Naive thymus-derived CD4-positive, alpha-beta T cell (primary cell): ENCODE results near the gene NTRK2. TPM values are rescaled to one million over a fixed set of nuclear protein-coding genes. Genes with fewer than 3 reads are reported as not detected.

Experiments
- ATAC-seq: fragments of 150-1000 bp; cut with Tn5 transposase; 2 replicates; pipeline ENCODE4 v1.10.0; 2021; ENCODE audit warnings: mild to moderate bottlenecking, moderate library complexity
- CTCF ChIA-PET: fragments of 350-600 bp; sonication (Branson Sonifier 250); formaldehyde crosslinking; loops from one replicate; lab custom pipeline; 2021; ENCODE audit warnings: antibody characterized with exemption; lab: Charles Lee
- POLR2A ChIA-PET: fragments of 350-600 bp; sonication (Branson Sonifier 250); formaldehyde crosslinking; loops from one replicate; lab custom pipeline; 2021; ENCODE audit warnings: antibody characterized with exemption, inconsistent platforms; lab: Charles Lee
- DNase-seq, 9 donors: peaks; one replicate each; pipeline versions ENCODE4 v3.0.0 to v3.0.0-alpha.2; 2020 to 2022; ENCODE audit warnings: mixed read lengths in 1 of 9
- H3K27ac ChIP-seq: one replicate; pipeline ENCODE4 v1.7.0; 2013; ENCODE audit warnings: mild to moderate bottlenecking, low read depth, low read length, moderate library complexity
- H3K27me3 ChIP-seq, 2 donors: one replicate each; pipeline ENCODE4 v1.7.0; 2013; ENCODE audit warnings: low read length in 2 of 2, mild to moderate bottlenecking in 2 of 2, moderate library complexity in 2 of 2; ENCODE audit not compliant: control insufficient read depth in 2 of 2, insufficient read depth in 2 of 2
- H3K36me3 ChIP-seq, 3 experiments: 1 replicate in 2 of 3; 2 replicates in 1 of 3; pipeline ENCODE4 v1.7.0; 2013; ENCODE audit warnings: low read length in 3 of 3, mild to moderate bottlenecking in 3 of 3, moderate library complexity in 1 of 3; ENCODE audit not compliant: insufficient read depth in 3 of 3, control insufficient read depth in 2 of 3
- H3K4me1 ChIP-seq, 2 donors: one replicate each; pipeline ENCODE4 v1.7.0; 2013; ENCODE audit warnings: low read length in 2 of 2, mild to moderate bottlenecking in 2 of 2, moderate library complexity in 1 of 2; ENCODE audit not compliant: control insufficient read depth in 2 of 2, insufficient read depth in 2 of 2
- H3K4me3 ChIP-seq: 2 replicates; pipeline ENCODE4 v1.7.0; 2013; ENCODE audit warnings: mild to moderate bottlenecking, low read length
- H3K9me3 ChIP-seq, 3 experiments: 1 replicate in 2 of 3; 2 replicates in 1 of 3; pipeline ENCODE4 v1.7.0; 2013; ENCODE audit warnings: low read length in 3 of 3; ENCODE audit not compliant: control insufficient read depth in 2 of 3
- H3K27ac Mint-ChIP-seq, 9 donors: one replicate each; pipeline ENCODE4 v1.8.0; 2020 to 2022; ENCODE audit warnings: mixed read lengths in 9 of 9, mild to moderate bottlenecking in 8 of 9, moderate library complexity in 5 of 9, inconsistent platforms in 2 of 9
- H3K27me3 Mint-ChIP-seq, 5 donors: one replicate each; pipeline ENCODE4 v1.8.0; 2021 to 2022; ENCODE audit warnings: mixed read lengths in 5 of 5, mild to moderate bottlenecking in 1 of 5
- H3K36me3 Mint-ChIP-seq, 5 donors: one replicate each; pipeline ENCODE4 v1.8.0; 2020 to 2022; ENCODE audit warnings: mixed read lengths in 5 of 5, mild to moderate bottlenecking in 3 of 5, inconsistent platforms in 1 of 5
- H3K4me1 Mint-ChIP-seq, 7 donors: one replicate each; pipeline ENCODE4 v1.8.0; 2020 to 2022; ENCODE audit warnings: mixed read lengths in 7 of 7, mild to moderate bottlenecking in 3 of 7, inconsistent platforms in 1 of 7
- H3K4me3 Mint-ChIP-seq, 10 donors: one replicate each; pipeline ENCODE4 v1.8.0; 2020 to 2022; ENCODE audit warnings: mild to moderate bottlenecking in 10 of 10, mixed read lengths in 10 of 10, moderate library complexity in 6 of 10, inconsistent platforms in 2 of 10
- H3K9me3 Mint-ChIP-seq, 11 donors: one replicate each; pipeline ENCODE4 v1.8.0; 2020 to 2022; ENCODE audit warnings: mixed read lengths in 11 of 11, mild to moderate bottlenecking in 4 of 11, inconsistent platforms in 1 of 11, moderate library complexity in 1 of 11
- intact Hi-C, 2 donors: fragments of 100-400 bp; cut with micrococcal nuclease; formaldehyde crosslinking; loops; one replicate each; pipeline ENCODE4 v1.15.1; 2023
- polyA plus RNA-seq, 2 donors: library from polyadenylated mRNA; unstranded; fragments of 300-500 nt; fragmentation: Illumina TruSeq; gene quantifications; one replicate each; pipeline ENCODE4 v1.2.3, GENCODE V29; 2021
- total RNA-seq, 6 experiments: library from RNA in 5 of 6; stranded (reverse) in 5 of 6; gene quantifications; 1 replicate in 5 of 6; 2 replicates in 1 of 6; pipeline ENCODE4 v1.2.3 and lab custom pipeline; 2021 to 2026

The NTRK2 gene
- total and polyA plus RNA-seq, 7 experiments from 2014 or later = 0.07 to 1.2 TPM; not detected in 5

- peaks cover 6 to 28% (median 13%) of the 10 kb centered on the region in 5 donors for H3K27me3 Mint-ChIP-seq
- no peaks in the 10 kb centered on the region for H3K9me3 ChIP-seq
- H3K36me3 ChIP-seq = no peaks in the 10 kb centered on the region
- no peak overlapping the region for H3K27ac ChIP-seq
- H3K4me3 Mint-ChIP-seq = no peak overlapping the region
- H3K9me3 Mint-ChIP-seq = no peaks in the 10 kb centered on the region
- H3K4me1 ChIP-seq = no peaks in the 10 kb centered on the region
- ATAC-seq = no peak
- ChIA-PET POLR2A (no interaction called here), CTCF (no interaction called here)
- H3K4me1 Mint-ChIP-seq = peaks cover 0 to 13% (median 0%) of the 10 kb centered on the region in 7 donors
- no peak overlapping the region for H3K27ac Mint-ChIP-seq
- H3K27me3 ChIP-seq = no peaks in the 10 kb centered on the region
- intact Hi-C loops = no loop called here
- no peak for DNase-seq
- peaks cover 0 to 2% (median 0%) of the 10 kb centered on the region in 5 donors for H3K36me3 Mint-ChIP-seq
- no peak overlapping the region for H3K4me3 ChIP-seq
Observed at GRCh38 chr9:84705128-84705527, 35.6 kb downstream of the NTRK2 start.

- Histone ChIP-seq H3K27me3 (no peaks in the 10 kb centered on the region), H3K27ac (no peak overlapping the region), H3K4me3 (no peak overlapping the region), H3K4me1 (no peaks in the 10 kb centered on the region), H3K36me3 (no peaks in the 10 kb centered on the region), H3K9me3 (no peaks in the 10 kb centered on the region)
- DNase-seq (no peak), ATAC-seq (no peak)
- POLR2A ChIA-PET = no interaction called here
- no peak overlapping the region for H3K27ac Mint-ChIP-seq
- peaks cover 0 to 15% (median 0%) of the 10 kb centered on the region in 7 donors for H3K4me1 Mint-ChIP-seq
- CTCF ChIA-PET = no interaction called here
- H3K36me3 Mint-ChIP-seq = peaks cover 0 to 2% (median 0%) of the 10 kb centered on the region in 5 donors
- intact Hi-C loops = no loop called here
- H3K27me3 Mint-ChIP-seq = peaks cover 6 to 24% (median 12%) of the 10 kb centered on the region in 5 donors
- H3K4me3 Mint-ChIP-seq = no peak overlapping the region
- H3K9me3 Mint-ChIP-seq = no peaks in the 10 kb centered on the region
Observed at GRCh38 chr9:84708400-84708799, 38.9 kb downstream of the NTRK2 start.

GRCh38 chr9:84709056-84709455 lies 39.5 kb downstream of the NTRK2 start:
- Mint-ChIP-seq H3K4me1 (peaks cover 0 to 15% (median 0%) of the 10 kb centered on the region in 7 donors), H3K9me3 (no peaks in the 10 kb centered on the region), H3K36me3 (peaks cover 0 to 2% (median 0%) of the 10 kb centered on the region in 5 donors), H3K27me3 (peaks cover 9 to 28% (median 17%) of the 10 kb centered on the region in 5 donors), H3K27ac (no peak overlapping the region), H3K4me3 (no peak overlapping the region)
- Histone ChIP-seq H3K9me3 (no peaks in the 10 kb centered on the region), H3K27me3 (no peaks in the 10 kb centered on the region), H3K4me1 (no peaks in the 10 kb centered on the region), H3K27ac (no peak overlapping the region), H3K4me3 (no peak overlapping the region), H3K36me3 (no peaks in the 10 kb centered on the region)
- intact Hi-C loops = loop anchor here in 1 of 2 donors (1.0 kb wide), 1 partner anchor 50 kb away; no protein-coding TSS in a partner anchor
- no peak for DNase-seq
- POLR2A ChIA-PET = no interaction called here
- CTCF ChIA-PET = no interaction called here
- no peak for ATAC-seq

GRCh38 chr9:84710701-84711397 lies 41.3 kb downstream of the NTRK2 start:
- H3K27ac ChIP-seq = no peak overlapping the region
- ATAC-seq = no peak
- no peak for DNase-seq
- intact Hi-C loops = no loop called here
- Mint-ChIP-seq H3K27ac (no peak overlapping the region), H3K4me1 (peaks cover 0 to 15% (median 0%) of the 10 kb centered on the region in 7 donors), H3K27me3 (peaks cover 4 to 33% (median 15%) of the 10 kb centered on the region in 5 donors), H3K9me3 (no peaks in the 10 kb centered on the region), H3K4me3 (no peak overlapping the region), H3K36me3 (peaks cover 0 to 2% (median 0%) of the 10 kb centered on the region in 5 donors)
- H3K9me3 ChIP-seq = no peaks in the 10 kb centered on the region
- no peaks in the 10 kb centered on the region for H3K36me3 ChIP-seq
- POLR2A ChIA-PET = no interaction called here
- CTCF ChIA-PET = no interaction called here
- no peaks in the 10 kb centered on the region for H3K4me1 ChIP-seq
- H3K4me3 ChIP-seq = no peak overlapping the region
- H3K27me3 ChIP-seq = no peaks in the 10 kb centered on the region

- Mint-ChIP-seq H3K36me3 (no peaks in the 10 kb centered on the region), H3K4me1 (peaks cover 0 to 15% (median 0%) of the 10 kb centered on the region in 7 donors), H3K27ac (no peak overlapping the region), H3K27me3 (peaks cover 4 to 33% (median 15%) of the 10 kb centered on the region in 5 donors), H3K4me3 (no peak overlapping the region), H3K9me3 (no peaks in the 10 kb centered on the region)
- Histone ChIP-seq H3K27me3 (no peaks in the 10 kb centered on the region), H3K27ac (no peak overlapping the region), H3K4me3 (no peak overlapping the region), H3K4me1 (no peaks in the 10 kb centered on the region), H3K9me3 (no peaks in the 10 kb centered on the region), H3K36me3 (no peaks in the 10 kb centered on the region)
- ChIA-PET POLR2A (no interaction called here), CTCF (no interaction called here)
- ATAC-seq (no peak), DNase-seq (no peak)
- intact Hi-C loops = no loop called here
Observed at GRCh38 chr9:84711398-84711777, 41.9 kb downstream of the NTRK2 start.

- intact Hi-C loops = no loop called here
- peaks cover 0 to 4% (median 0%) of the 10 kb centered on the region in 11 donors for H3K9me3 Mint-ChIP-seq
- H3K27ac Mint-ChIP-seq = no peak overlapping the region
- H3K36me3 ChIP-seq = no peaks in the 10 kb centered on the region
- H3K27ac ChIP-seq = no peak overlapping the region
- H3K4me1 ChIP-seq = no peaks in the 10 kb centered on the region
- ChIA-PET POLR2A (no interaction called here), CTCF (no interaction called here)
- H3K27me3 Mint-ChIP-seq = peaks cover 8 to 36% (median 19%) of the 10 kb centered on the region in 5 donors
- no peak overlapping the region for H3K4me3 Mint-ChIP-seq
- H3K36me3 Mint-ChIP-seq = no peaks in the 10 kb centered on the region
- peaks cover 0 to 17% (median 0%) of the 10 kb centered on the region in 7 donors for H3K4me1 Mint-ChIP-seq
- no peak overlapping the region for H3K4me3 ChIP-seq
- no peaks in the 10 kb centered on the region for H3K27me3 ChIP-seq
- ATAC-seq (no peak), DNase-seq (no peak)
- no peaks in the 10 kb centered on the region for H3K9me3 ChIP-seq
Observed at GRCh38 chr9:84711936-84712335, 42.4 kb downstream of the NTRK2 start.

GRCh38 chr9:84716217-84716616 lies 46.7 kb downstream of the NTRK2 start:
- ATAC-seq (no peak), DNase-seq (no peak)
- Histone ChIP-seq H3K36me3 (no peaks in the 10 kb centered on the region), H3K9me3 (no peaks in the 10 kb centered on the region), H3K27ac (no peak overlapping the region), H3K27me3 (no peaks in the 10 kb centered on the region), H3K4me3 (no peak overlapping the region), H3K4me1 (no peaks in the 10 kb centered on the region)
- H3K4me3 Mint-ChIP-seq = no peak overlapping the region
- H3K36me3 Mint-ChIP-seq = no peaks in the 10 kb centered on the region
- H3K27ac Mint-ChIP-seq = no peak overlapping the region
- peaks cover 0 to 8% (median 2%) of the 10 kb centered on the region in 11 donors for H3K9me3 Mint-ChIP-seq
- peaks cover 4 to 42% (median 23%) of the 10 kb centered on the region in 5 donors for H3K27me3 Mint-ChIP-seq
- peaks cover 0 to 6% (median 0%) of the 10 kb centered on the region in 7 donors for H3K4me1 Mint-ChIP-seq
- ChIA-PET POLR2A (no interaction called here), CTCF (no interaction called here)
- intact Hi-C loops = no loop called here
